ENCODE data around the gene ASTL.

- TF ChIP-seq ZNF425 (CRISPR knock-in tag; conservative IDR thresholded peaks at IDR 0.05) = no peak
- TF ChIP-seq HMGXB4 (CRISPR knock-in tag; IDR thresholded peaks at IDR 0.05) = no peak
- TF ChIP-seq SP1 (CRISPR knock-in tag; conservative IDR thresholded peaks at IDR 0.05) = no peak
- no peak for TF ChIP-seq PRDM15 (CRISPR knock-in tag; IDR thresholded peaks at IDR 0.05)
- TF ChIP-seq KAT7 (CRISPR knock-in tag; IDR thresholded peaks at IDR 0.05; ENCODE audit: borderline replicate concordance) = no peak
- no peak for TF ChIP-seq CTCF (IDR thresholded peaks at IDR 0.05)
- no peak for TF ChIP-seq CREM (CRISPR knock-in tag; IDR thresholded peaks at IDR 0.05)
- no peak for TF ChIP-seq CREB1 (CRISPR knock-in tag; IDR thresholded peaks at IDR 0.05)
- no peak for TF ChIP-seq TP53 (CRISPR knock-in tag; IDR thresholded peaks at IDR 0.05)
- no peak for TF ChIP-seq SMAD3 (CRISPR knock-in tag; IDR thresholded peaks at IDR 0.05; ENCODE audit: borderline replicate concordance)
- no peak for TF ChIP-seq IRF1 (CRISPR knock-in tag; IDR thresholded peaks at IDR 0.05)
These were observed 31.7 kb upstream of the ASTL start for GRCh38 chr2:96169868-96170507.
